ENCODE results near the gene GRK4. TPM values are rescaled to one million over a fixed set of nuclear protein-coding genes. Genes with fewer than 3 reads are reported as not detected.

GRK4 gene
- total and polyA plus RNA-seq, 11 donors: 4.9 to 12.0 (median 9.3) TPM

DNA sequence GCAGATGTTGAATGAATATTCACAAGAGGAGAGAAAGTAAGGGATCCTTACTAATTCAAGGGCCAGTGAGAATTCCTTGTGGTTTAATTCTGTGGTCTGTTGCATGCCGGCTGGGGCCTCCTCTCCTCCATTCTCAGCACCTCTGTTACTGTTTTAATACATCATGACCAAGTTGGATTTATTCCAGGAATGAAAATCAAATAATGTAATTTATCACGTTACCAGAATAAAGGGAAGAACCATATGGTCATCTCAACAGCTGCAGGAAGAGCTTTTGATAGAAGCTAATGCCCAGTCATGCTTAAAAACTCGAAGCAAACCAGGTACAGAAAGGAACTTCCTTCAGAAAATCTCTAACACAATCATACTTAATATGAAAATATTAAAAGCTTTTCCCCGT lies 54.1 kb downstream of the GRK4 start:
- TF ChIP-seq, protein P1, sequence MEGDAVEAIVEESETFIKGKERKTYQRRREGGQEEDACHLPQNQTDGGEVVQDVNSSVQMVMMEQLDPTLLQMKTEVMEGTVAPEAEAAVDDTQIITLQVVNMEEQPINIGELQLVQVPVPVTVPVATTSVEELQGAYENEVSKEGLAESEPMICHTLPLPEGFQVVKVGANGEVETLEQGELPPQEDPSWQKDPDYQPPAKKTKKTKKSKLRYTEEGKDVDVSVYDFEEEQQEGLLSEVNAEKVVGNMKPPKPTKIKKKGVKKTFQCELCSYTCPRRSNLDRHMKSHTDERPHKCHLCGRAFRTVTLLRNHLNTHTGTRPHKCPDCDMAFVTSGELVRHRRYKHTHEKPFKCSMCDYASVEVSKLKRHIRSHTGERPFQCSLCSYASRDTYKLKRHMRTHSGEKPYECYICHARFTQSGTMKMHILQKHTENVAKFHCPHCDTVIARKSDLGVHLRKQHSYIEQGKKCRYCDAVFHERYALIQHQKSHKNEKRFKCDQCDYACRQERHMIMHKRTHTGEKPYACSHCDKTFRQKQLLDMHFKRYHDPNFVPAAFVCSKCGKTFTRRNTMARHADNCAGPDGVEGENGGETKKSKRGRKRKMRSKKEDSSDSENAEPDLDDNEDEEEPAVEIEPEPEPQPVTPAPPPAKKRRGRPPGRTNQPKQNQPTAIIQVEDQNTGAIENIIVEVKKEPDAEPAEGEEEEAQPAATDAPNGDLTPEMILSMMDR (IDR thresholded peaks at IDR 0.05): no peak
- no peak for TF ChIP-seq POLR2A (IDR thresholded peaks at IDR 0.05)
- WGBS, 4 donors: 73 to 82% (median 76%) methylated on average over 4 of the region's 4 CpGs

DNA sequence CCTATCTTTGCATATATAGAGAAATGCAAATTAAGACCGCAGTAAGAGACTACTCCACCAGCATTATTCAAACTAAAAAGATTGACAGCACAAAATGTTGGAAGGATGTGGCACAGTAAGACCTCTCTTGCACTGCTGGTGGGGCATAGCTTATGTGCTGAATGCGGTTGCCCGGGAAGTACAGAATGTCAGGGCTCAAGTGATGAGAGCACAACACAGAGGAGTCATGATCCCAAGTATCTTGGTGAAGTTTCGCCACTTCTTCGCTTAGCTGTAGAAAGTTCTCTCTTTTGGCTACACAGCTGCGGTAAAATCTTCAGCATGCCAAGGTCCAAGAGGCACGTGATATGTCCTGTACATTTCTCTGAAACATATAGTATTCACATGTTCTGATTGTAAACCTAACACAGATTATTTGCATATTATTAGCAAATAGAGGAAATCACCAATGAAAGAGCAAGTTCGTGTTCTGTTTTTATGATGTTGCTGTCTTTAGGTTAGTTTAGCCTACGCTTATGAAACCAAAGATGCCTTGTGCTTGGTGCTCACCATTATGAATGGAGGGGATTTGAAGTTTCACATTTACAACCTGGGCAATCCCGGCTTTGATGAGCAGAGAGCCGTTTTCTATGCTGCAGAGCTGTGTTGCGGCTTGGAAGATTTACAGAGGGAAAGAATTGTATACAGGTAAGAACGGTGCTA lies 55.9 kb downstream of the GRK4 start:
- Histone ChIP-seq H3K4me1 (no peaks in the 10 kb centered on the region), H3K27me3 (no peaks in the 10 kb centered on the region), H3K4me3 (no peak overlapping the region), H3K27ac (no peak overlapping the region), H3K9me3 (no peaks in the 10 kb centered on the region), H3K36me3 (peaks cover 0 to 3% (median 0%) of the 10 kb centered on the region in 9 donors)
- TF ChIP-seq, protein P1 (IDR thresholded peaks at IDR 0.05): no peak
- no peak for TF ChIP-seq POLR2A (IDR thresholded peaks at IDR 0.05)
- 89 to 95% (median 93%) methylated on average over 13 of the region's 13 CpGs for WGBS, 4 donors
- intact Hi-C loops (cut with DNase I): no loop called here
- no peak for ATAC-seq
- no peak for DNase-seq

More for the DNA sequence above, 54.1 kb downstream of the GRK4 start:
- DNase-seq: no peak
- Histone ChIP-seq H3K27ac (no peak overlapping the region), H3K4me3 (no peak overlapping the region), H3K9me3 (no peaks in the 10 kb centered on the region), H3K4me1 (no peaks in the 10 kb centered on the region), H3K36me3 (peaks cover 0 to 3% (median 0%) of the 10 kb centered on the region in 9 donors), H3K27me3 (no peaks in the 10 kb centered on the region)
- intact Hi-C loops (cut with DNase I): no loop called here
- ATAC-seq: no peak

DNA sequence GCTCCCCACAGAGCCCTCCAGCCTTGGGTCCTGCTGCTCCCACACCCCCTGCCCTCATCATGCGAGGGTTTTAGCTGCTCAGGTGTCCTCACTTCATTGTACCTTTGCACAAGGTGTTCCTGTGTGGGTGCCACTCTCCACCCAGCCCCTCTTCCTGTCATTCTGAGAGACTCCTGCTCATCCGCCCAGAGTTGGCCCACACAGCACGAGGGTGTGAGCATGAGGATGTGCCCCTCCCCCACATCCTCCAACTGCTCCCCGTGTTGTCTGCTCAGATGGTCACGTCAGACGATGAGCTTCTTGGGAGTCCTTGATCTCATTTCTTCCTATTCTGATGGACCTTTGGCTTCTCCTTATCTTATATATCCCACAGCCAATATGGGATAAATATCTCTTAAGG lies 57.8 kb downstream of the GRK4 start:
- intact Hi-C loops (cut with DNase I): no loop called here
- H3K36me3 ChIP-seq: peaks cover 0 to 3% (median 0%) of the 10 kb centered on the region in 9 donors
- 63 to 72% (median 66%) methylated on average over 6 of the region's 6 CpGs for WGBS, 4 donors
- ATAC-seq: no peak
- no peaks in the 10 kb centered on the region for H3K4me1 ChIP-seq
- H3K4me3 ChIP-seq: no peak overlapping the region
- DNase-seq: no peak
- H3K27me3 ChIP-seq: no peaks in the 10 kb centered on the region
- H3K9me3 ChIP-seq: no peaks in the 10 kb centered on the region
- H3K27ac ChIP-seq: no peak overlapping the region
- TF ChIP-seq, protein P1 (IDR thresholded peaks at IDR 0.05): no peak
- no peak for TF ChIP-seq POLR2A (IDR thresholded peaks at IDR 0.05)

DNA sequence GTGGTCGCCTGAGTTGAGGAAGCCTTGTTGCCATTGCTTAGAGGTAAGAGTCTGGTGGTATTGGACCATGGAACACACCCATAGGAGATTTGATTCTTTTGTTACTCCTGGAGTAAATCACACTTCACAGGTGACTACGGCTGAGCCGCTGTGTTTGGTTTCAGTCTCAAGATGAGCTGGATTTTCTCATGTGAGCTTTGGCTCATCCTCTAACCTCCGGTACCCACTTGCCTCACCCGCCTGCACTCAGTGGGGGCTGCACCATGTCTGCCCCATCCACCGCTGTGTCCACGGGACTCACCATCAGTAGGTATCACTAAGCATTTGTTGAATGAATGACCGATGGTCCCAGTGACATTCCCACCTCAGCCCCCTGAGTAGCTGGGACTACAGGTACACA lies 58.3 kb downstream of the GRK4 start:
- no peak overlapping the region for H3K4me3 ChIP-seq
- intact Hi-C loops (cut with DNase I): no loop called here
- H3K27ac ChIP-seq: no peak overlapping the region
- peaks cover 0 to 3% (median 0%) of the 10 kb centered on the region in 9 donors for H3K36me3 ChIP-seq
- WGBS, 4 donors: 96 to 99% (median 97%) methylated on average over 8 of the region's 8 CpGs
- ATAC-seq (no peak), DNase-seq (no peak)
- no peaks in the 10 kb centered on the region for H3K4me1 ChIP-seq
- no peaks in the 10 kb centered on the region for H3K9me3 ChIP-seq
- no peaks in the 10 kb centered on the region for H3K27me3 ChIP-seq
- TF ChIP-seq POLR2A (IDR thresholded peaks at IDR 0.05): no peak
- TF ChIP-seq, protein P1 (IDR thresholded peaks at IDR 0.05): no peak

All from heart left ventricle (tissue), 16 donors.